HepG2 (cell line): Measurements from ENCODE around the gene FAM193A. TPM values are rescaled to one million over a fixed set of nuclear protein-coding genes. Genes with fewer than 3 reads are reported as not detected.

ENCODE experiments used
- ATAC-seq: fragments of 200-7000 bp; cut with Tn5 transposase; 3 replicates; pipeline ENCODE4 v1.9.1; 2020; ENCODE audit warnings: mild to moderate bottlenecking, moderate library complexity
- BruUV-seq: library from RNA; stranded (reverse); fragments of 400-500 nt; replicated peaks from 2 replicates; lab custom pipeline; 2021; lab: Mats Ljungman, UMichigan
- CTCF ChIA-PET: fragments of 300-600 bp; formaldehyde crosslinking; extraction: SDS; loops from one replicate; lab custom pipeline; 2021; ENCODE audit warnings: low total read pairs, inconsistent platforms, low intra/inter-chr PET ratio; lab: Yijun Ruan, JAX
- POLR2A ChIA-PET: fragments of 350-600 bp; sonication (Branson Sonifier 250); formaldehyde crosslinking; loops from one replicate; lab custom pipeline; 2020; ENCODE audit warnings: antibody characterized with exemption, inconsistent platforms; lab: Yijun Ruan, JAX
- DNase-seq: peaks from one replicate; pipeline ENCODE4 v3.0.0-alpha.2; 2015; ENCODE audit warnings: low spot score
- FAIRE-seq: peaks from 3 replicates; lab custom pipeline; 2011; peaks lifted over from hg19 to GRCh38; lab: Jason Lieb, UNC
- H2AFZ ChIP-seq: one replicate; pipeline ENCODE4 v1.6.1; 2011; ENCODE audit warnings: low read length, inconsistent platforms
- H3K27ac ChIP-seq: fragments of 300-600 bp; 3 replicates; pipeline ENCODE4 v1.8.0; 2011; ENCODE audit warnings: mixed run types, mild to moderate bottlenecking, mixed read lengths, low read length, inconsistent platforms; ENCODE audit not compliant: insufficient read depth; ENCODE audit errors: extremely low read length
- H3K27me3 ChIP-seq, 2 experiments: fragments of 200-600 bp in 1 of 2; 2 replicates in 1 of 2; 3 replicates in 1 of 2; pipeline versions ENCODE4 v1.6.0 to v1.8.0; 2011; ENCODE audit warnings: low read length in 2 of 2, mild to moderate bottlenecking in 2 of 2, moderate library complexity in 2 of 2, inconsistent platforms in 1 of 2; ENCODE audit not compliant: insufficient read depth in 2 of 2, control insufficient read depth in 1 of 2
- H3K36me3 ChIP-seq, 2 experiments: fragments of 200-600 bp in 1 of 2; replicated peaks in 1 of 2; 2 replicates in 1 of 2; 3 replicates in 1 of 2; pipeline versions ENCODE4 v1.5.1 to v1.8.0; 2011; ENCODE audit warnings: low read length in 2 of 2, inconsistent platforms in 1 of 2; ENCODE audit not compliant: insufficient read depth in 2 of 2, control insufficient read depth in 1 of 2
- H3K4me1 ChIP-seq: 2 replicates; pipeline ENCODE4 v1.5.1; 2012; ENCODE audit warnings: low read length, inconsistent platforms; ENCODE audit not compliant: insufficient read depth
- H3K4me2 ChIP-seq: 2 replicates; pipeline ENCODE4 v1.6.0; 2011; ENCODE audit warnings: low read depth, low read length, inconsistent platforms
- H3K4me3 ChIP-seq, 3 experiments: fragments of 200-600 bp in 1 of 3; sonication (generic), shearing (Covaris generic) in 1 of 3; replicated peaks in 1 of 3; 2 replicates each; pipeline ENCODE4 v1.5.1; 2011 to 2016; ENCODE audit warnings: low read length in 3 of 3, inconsistent platforms in 2 of 3, low read depth in 2 of 3, mild to moderate bottlenecking in 2 of 3, control low read depth in 1 of 3, mixed read lengths in 1 of 3; ENCODE audit not compliant: insufficient read depth in 1 of 3
- H3K79me2 ChIP-seq: one replicate; pipeline ENCODE4 v1.6.1; 2011; ENCODE audit warnings: low read length, inconsistent platforms; ENCODE audit not compliant: insufficient read depth
- H3K9ac ChIP-seq: 2 replicates; pipeline ENCODE4 v1.6.0; 2011; ENCODE audit warnings: mild to moderate bottlenecking, low read depth, low read length, inconsistent platforms; ENCODE audit not compliant: insufficient read depth
- H3K9me3 ChIP-seq: 2 replicates; pipeline ENCODE4 v1.5.1; 2012; ENCODE audit warnings: mild to moderate bottlenecking, low read length
- H4K20me1 ChIP-seq: 2 replicates; pipeline ENCODE4 v1.6.0; 2011; ENCODE audit warnings: inconsistent platforms, mild to moderate bottlenecking, low read length, moderate library complexity; ENCODE audit not compliant: insufficient read depth
- ARID2 ChIP-seq: sonication (generic); formaldehyde crosslinking; IDR thresholded peaks from 2 replicates; pipeline ENCODE4 v1.8.1; 2022; ENCODE audit warnings: mild to moderate bottlenecking, missing genetic modification reagents, borderline replicate concordance
- E2F5 ChIP-seq: sonication (generic); formaldehyde crosslinking; conservative IDR thresholded peaks from 2 replicates; pipeline ENCODE4 v1.4.0; 2020; ENCODE audit warnings: missing genetic modification reagents
- GTF2F1 ChIP-seq: fragments of 150-350 bp; IDR thresholded peaks from 2 replicates; pipeline ENCODE4 v1.6.1; 2014; ENCODE audit warnings: low read length
- MTA3 ChIP-seq: sonication (generic); formaldehyde crosslinking; IDR thresholded peaks from 2 replicates; pipeline ENCODE4 v1.4.0; 2020; ENCODE audit warnings: missing genetic modification reagents
- MTF1 ChIP-seq: sonication (generic); formaldehyde crosslinking; IDR thresholded peaks from 2 replicates; pipeline ENCODE4 v1.5.0; 2020; ENCODE audit warnings: missing genetic modification reagents
- MXI1 ChIP-seq: IDR thresholded peaks from 3 replicates; pipeline ENCODE4 v1.6.1; 2012; ENCODE audit warnings: low read depth, low read length, inconsistent platforms, borderline replicate concordance
- NFKBIZ ChIP-seq: IDR thresholded peaks from 2 replicates; pipeline ENCODE4 v1.6.1; 2018; ENCODE audit warnings: missing genetic modification reagents, missing compliant biosample characterization
- RFXAP ChIP-seq: sonication (generic); formaldehyde crosslinking; IDR thresholded peaks from 2 replicates; pipeline ENCODE4 v1.4.0; 2020; ENCODE audit warnings: missing genetic modification reagents, borderline replicate concordance
- SRSF1 ChIP-seq: fragments of 200-400 bp; formaldehyde crosslinking; optimal IDR thresholded peaks from 2 replicates; pipeline ENCODE3; 2017; ENCODE audit warnings: mild to moderate bottlenecking, low read depth, low read length, moderate library complexity
- ZNF362 ChIP-seq: sonication (generic); formaldehyde crosslinking; IDR thresholded peaks from 2 replicates; pipeline ENCODE4 v1.4.0; 2020; ENCODE audit warnings: missing genetic modification reagents, mild to moderate bottlenecking, borderline replicate concordance
- ZNF605 ChIP-seq: sonication (generic); formaldehyde crosslinking; IDR thresholded peaks from 2 replicates; pipeline ENCODE4 v1.8.0; 2022; ENCODE audit warnings: mild to moderate bottlenecking, missing genetic modification reagents
- WGBS: methylation state at CpG from one replicate; pipeline ENCODE4 v1.1.6; 2017; ENCODE audit warnings: low lambda C conversion rate; 5-methylcytosine and 5-hydroxymethylcytosine counted together
- in situ Hi-C: cut with HindIII; loops from 2 replicates; pipeline ENCODE4 v1.10.0; 2017; ENCODE audit warnings: low pct_unique_long_range_greater_than_20kb; ENCODE audit not compliant: extremely low pct_ligation_motif_present
- intact Hi-C: fragments of 100-400 bp; cut with micrococcal nuclease; formaldehyde crosslinking; loops from one replicate; pipeline ENCODE4 v1.10.0; 2022; ENCODE audit not compliant: unreplicated experiment
- polyA plus RNA-seq, 8 experiments: library from polyadenylated mRNA; depleted of rRNA in 3 of 8; stranded (reverse) in 7 of 8; unstranded in 1 of 8; fragments of >200 nt; fragmentation: Illumina TruSeq in 4 of 8; extraction: Trizol in 4 of 8; gene quantifications; 2 replicates each; pipeline versions ENCODE4 v1.2.1 to v1.2.3, GENCODE V29; 2011 to 2016; ENCODE audit warnings: low read depth in 4 of 8, missing spikeins in 1 of 8, mixed read lengths in 1 of 8; ENCODE audit not compliant: insufficient read depth in 1 of 8
- total RNA-seq, 5 experiments: library from RNA; depleted of rRNA; stranded (reverse); fragments of >200 nt; fragmentation: Illumina TruSeq; extraction: Trizol; gene quantifications; 2 replicates each; pipeline ENCODE4 v1.2.3, GENCODE V29; 2016; ENCODE audit warnings: low read depth in 1 of 5
- TF ChIP-seq, protein P1 (sequence below): sonication (generic); formaldehyde crosslinking; IDR thresholded peaks from 2 replicates; pipeline ENCODE4 v1.4.0; 2020; ENCODE audit warnings: missing genetic modification reagents
- TF ChIP-seq, protein P2 (sequence below): sonication (generic); formaldehyde crosslinking; conservative IDR thresholded peaks from 2 replicates; pipeline ENCODE4 v1.5.0; 2020; ENCODE audit warnings: missing genetic modification reagents
- TF ChIP-seq, protein P3 (sequence below): sonication (generic); formaldehyde crosslinking; IDR thresholded peaks from 2 replicates; pipeline ENCODE4 v1.4.0; 2020; ENCODE audit warnings: missing genetic modification reagents

Gene FAM193A
- total and polyA plus RNA-seq, 2 of the 13 experiments (the other 11 are each of a cell fraction or from before 2014, with no cell fraction given): 5.7 to 8.7 TPM

DNA sequence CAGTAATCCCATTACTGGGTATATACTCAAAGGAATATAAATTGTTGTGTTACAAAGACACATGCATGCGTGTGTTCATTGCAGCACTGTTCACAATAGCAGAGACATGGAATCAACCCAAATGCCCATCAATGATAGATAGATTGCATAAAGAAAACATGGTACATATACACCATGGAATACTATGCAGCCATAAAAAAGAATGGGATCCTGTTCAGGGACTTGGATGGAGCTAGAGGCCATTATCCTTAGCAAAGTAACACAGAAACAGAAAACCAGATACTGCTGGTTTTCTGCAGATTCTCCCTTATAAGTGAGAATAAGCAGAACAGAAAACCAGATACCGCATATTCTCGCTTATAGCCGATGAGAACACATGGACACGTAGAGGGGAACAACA, 43.5 kb downstream of the FAM193A start:
- intact Hi-C loops: no loop called here
- FAIRE-seq (no peak), ATAC-seq (no peak), DNase-seq (no peak)
- Histone ChIP-seq H3K36me3 (peaks cover 0 to 2% of the 10 kb centered on the region in 2 experiments; a peak in 1 of 5 replicates), H2AFZ (no peak overlapping the region), H3K4me3 (no peak overlapping the region), H3K27ac (no peak overlapping the region), H3K4me2 (no peak overlapping the region), H3K79me2 (peaks cover 95% of the 10 kb centered on the region), H3K9ac (no peak overlapping the region), H3K4me1 (peaks cover 37% of the 10 kb centered on the region), H3K9me3 (no peaks in the 10 kb centered on the region), H4K20me1 (peaks cover 63% of the 10 kb centered on the region), H3K27me3 (no peaks in the 10 kb centered on the region)
- in situ Hi-C loops: no loop called here
- over 99% methylated on average over 5 of the region's 5 CpGs for WGBS
- ChIA-PET CTCF (no interaction called here), POLR2A (no interaction called here)
- BruUV-seq: no TSS peak
- TF ChIP-seq ZNF605 (CRISPR knock-in tag) (no peak), RFXAP (CRISPR knock-in tag) (no peak), ARID2 (CRISPR knock-in tag) (no peak), E2F5 (CRISPR knock-in tag) (no peak), NFKBIZ (CRISPR knock-in tag) (no peak), MTF1 (CRISPR knock-in tag) (no peak), SRSF1 (no peak), GTF2F1 (no peak), MTA3 (CRISPR knock-in tag) (no peak), ZNF362 (CRISPR knock-in tag) (no peak), MXI1 (no peak)
- TF ChIP-seq, protein P1, sequence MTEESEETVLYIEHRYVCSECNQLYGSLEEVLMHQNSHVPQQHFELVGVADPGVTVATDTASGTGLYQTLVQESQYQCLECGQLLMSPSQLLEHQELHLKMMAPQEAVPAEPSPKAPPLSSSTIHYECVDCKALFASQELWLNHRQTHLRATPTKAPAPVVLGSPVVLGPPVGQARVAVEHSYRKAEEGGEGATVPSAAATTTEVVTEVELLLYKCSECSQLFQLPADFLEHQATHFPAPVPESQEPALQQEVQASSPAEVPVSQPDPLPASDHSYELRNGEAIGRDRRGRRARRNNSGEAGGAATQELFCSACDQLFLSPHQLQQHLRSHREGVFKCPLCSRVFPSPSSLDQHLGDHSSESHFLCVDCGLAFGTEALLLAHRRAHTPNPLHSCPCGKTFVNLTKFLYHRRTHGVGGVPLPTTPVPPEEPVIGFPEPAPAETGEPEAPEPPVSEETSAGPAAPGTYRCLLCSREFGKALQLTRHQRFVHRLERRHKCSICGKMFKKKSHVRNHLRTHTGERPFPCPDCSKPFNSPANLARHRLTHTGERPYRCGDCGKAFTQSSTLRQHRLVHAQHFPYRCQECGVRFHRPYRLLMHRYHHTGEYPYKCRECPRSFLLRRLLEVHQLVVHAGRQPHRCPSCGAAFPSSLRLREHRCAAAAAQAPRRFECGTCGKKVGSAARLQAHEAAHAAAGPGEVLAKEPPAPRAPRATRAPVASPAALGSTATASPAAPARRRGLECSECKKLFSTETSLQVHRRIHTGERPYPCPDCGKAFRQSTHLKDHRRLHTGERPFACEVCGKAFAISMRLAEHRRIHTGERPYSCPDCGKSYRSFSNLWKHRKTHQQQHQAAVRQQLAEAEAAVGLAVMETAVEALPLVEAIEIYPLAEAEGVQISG (CRISPR knock-in tag): no peak
- TF ChIP-seq, protein P2, sequence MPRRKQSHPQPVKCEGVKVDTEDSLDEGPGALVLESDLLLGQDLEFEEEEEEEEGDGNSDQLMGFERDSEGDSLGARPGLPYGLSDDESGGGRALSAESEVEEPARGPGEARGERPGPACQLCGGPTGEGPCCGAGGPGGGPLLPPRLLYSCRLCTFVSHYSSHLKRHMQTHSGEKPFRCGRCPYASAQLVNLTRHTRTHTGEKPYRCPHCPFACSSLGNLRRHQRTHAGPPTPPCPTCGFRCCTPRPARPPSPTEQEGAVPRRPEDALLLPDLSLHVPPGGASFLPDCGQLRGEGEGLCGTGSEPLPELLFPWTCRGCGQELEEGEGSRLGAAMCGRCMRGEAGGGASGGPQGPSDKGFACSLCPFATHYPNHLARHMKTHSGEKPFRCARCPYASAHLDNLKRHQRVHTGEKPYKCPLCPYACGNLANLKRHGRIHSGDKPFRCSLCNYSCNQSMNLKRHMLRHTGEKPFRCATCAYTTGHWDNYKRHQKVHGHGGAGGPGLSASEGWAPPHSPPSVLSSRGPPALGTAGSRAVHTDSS: no peak
- TF ChIP-seq, protein P3, sequence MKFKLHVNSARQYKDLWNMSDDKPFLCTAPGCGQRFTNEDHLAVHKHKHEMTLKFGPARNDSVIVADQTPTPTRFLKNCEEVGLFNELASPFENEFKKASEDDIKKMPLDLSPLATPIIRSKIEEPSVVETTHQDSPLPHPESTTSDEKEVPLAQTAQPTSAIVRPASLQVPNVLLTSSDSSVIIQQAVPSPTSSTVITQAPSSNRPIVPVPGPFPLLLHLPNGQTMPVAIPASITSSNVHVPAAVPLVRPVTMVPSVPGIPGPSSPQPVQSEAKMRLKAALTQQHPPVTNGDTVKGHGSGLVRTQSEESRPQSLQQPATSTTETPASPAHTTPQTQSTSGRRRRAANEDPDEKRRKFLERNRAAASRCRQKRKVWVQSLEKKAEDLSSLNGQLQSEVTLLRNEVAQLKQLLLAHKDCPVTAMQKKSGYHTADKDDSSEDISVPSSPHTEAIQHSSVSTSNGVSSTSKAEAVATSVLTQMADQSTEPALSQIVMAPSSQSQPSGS (CRISPR knock-in tag): no peak
